ENCODE measurements around the gene ABCC6. TPM values are rescaled to one million over a fixed set of nuclear protein-coding genes. Genes with fewer than 3 reads are reported as not detected.

The ABCC6 gene
- total and polyA plus RNA-seq, 2 of the 4 experiments (the other 2 are of a cell fraction), result 0.36 to 1.3 TPM

DNA sequence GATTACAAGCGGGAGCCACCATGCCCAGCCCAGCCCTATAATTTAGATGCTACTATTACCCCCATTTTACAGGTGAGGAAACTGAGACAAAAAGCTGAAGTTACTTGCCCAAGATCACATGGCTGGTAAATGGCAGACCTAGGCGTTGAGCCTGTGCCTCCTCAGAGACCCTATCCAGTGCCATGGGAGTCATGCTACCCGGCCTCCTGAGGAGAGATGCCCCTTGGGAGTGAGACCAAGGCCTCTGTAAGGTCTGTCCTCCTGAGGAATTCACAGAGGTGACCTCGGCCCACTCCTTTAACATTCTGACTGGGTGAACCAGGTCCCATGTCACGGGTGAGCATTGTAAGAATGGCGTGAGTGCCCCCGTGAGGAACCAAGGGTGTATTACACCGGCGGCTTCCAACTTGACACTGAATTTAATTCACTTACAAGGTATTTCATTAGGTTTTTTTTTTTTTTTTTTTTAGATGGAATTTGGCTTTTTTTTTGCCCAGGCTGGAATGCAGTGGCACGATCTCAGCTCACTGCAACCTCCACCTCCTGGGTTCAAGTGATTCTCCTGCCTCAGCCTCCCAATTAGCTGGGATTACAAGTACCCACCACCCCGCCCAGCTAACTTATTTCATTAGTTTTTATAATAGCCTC lies 95.7 kb downstream of the ABCC6 start:
- no TSS peak for BruUV-seq (replicated peaks)
- Histone ChIP-seq H2AK5ac (ENCODE audit: low read depth, low read length) (peak overlapping the region; percentile 36; the same call in 1 of the 2 replicates), H3K9me1 (ENCODE audit: insufficient read depth, low read length) (no peaks in the 10 kb centered on the region), H4K8ac (ENCODE audit: low read depth in 2 of 2, low read length in 2 of 2) (peak overlapping the region in 1 of 2 experiments; percentile 56; a peak in 1 of 4 replicates), H3K36me3 (ENCODE audit: control insufficient read depth, insufficient read depth, low read length) (peaks cover 79% of the 10 kb centered on the region), H3K18ac (ENCODE audit: low read depth, low read length) (no peak overlapping the region), H3K9me3 (ENCODE audit: control insufficient read depth, insufficient read depth, low read length) (peaks cover 13% of the 10 kb centered on the region), H3K4me3 (ENCODE audit: insufficient read depth, low read depth, low read length) (no peak overlapping the region), H3K23ac (ENCODE audit: low read depth, low read length) (no peak overlapping the region), H4K20me1 (ENCODE audit: insufficient read depth, low read length) (peaks cover 10% of the 10 kb centered on the region; the same call in 1 of the 2 replicates), H2BK20ac (ENCODE audit: low read depth, low read length) (no peak overlapping the region), H4K91ac (ENCODE audit: insufficient read depth, low read depth, low read length) (peak overlapping the region; percentile 54; the same call in 1 of the 2 replicates), H3K4me2 (ENCODE audit: low read depth, low read length) (no peak overlapping the region), H3K4me1 (ENCODE audit: control insufficient read depth, insufficient read depth, low read length) (no peaks in the 10 kb centered on the region), H2AFZ (replicated peaks; ENCODE audit: low read length, poor library complexity) (peak overlapping the region; percentile 56), H3K56ac (ENCODE audit: extremely low read depth, insufficient read depth, low read length) (no peak overlapping the region), H3K27ac (ENCODE audit: insufficient read depth, low read length) (no peak overlapping the region), H2BK15ac (ENCODE audit: low read depth, low read length) (no peak overlapping the region), H2BK120ac (ENCODE audit: low read depth, low read length) (no peak overlapping the region; the same call in 1 of the 2 replicates), H3K14ac (replicated peaks; ENCODE audit: low read depth, low read length) (0 out of 2 replicates have a peak overlapping the region, but pooled peaks have one; percentile 42), H3K79me1 (ENCODE audit: low read depth in 1 of 2, low read length in 2 of 2) (peaks cover 20 to 32% of the 10 kb centered on the region in 2 experiments), H2BK5ac (ENCODE audit: low read depth, low read length, poor library complexity, severe bottlenecking) (no peak overlapping the region), H3K4ac (ENCODE audit: low read depth, low read length) (peak overlapping the region; percentile 43; the same call in 1 of the 2 replicates), H2AK9ac (replicated peaks; ENCODE audit: low read depth, low read length, poor library complexity) (peak overlapping the region; percentile 87), H3K27me3 (ENCODE audit: control insufficient read depth, insufficient read depth, low read length) (no peaks in the 10 kb centered on the region), H3K9ac (ENCODE audit: low read depth, low read length) (no peak overlapping the region), H4K5ac (ENCODE audit: low read depth, low read length) (no peak overlapping the region)
- in situ Hi-C loops (cut with MboI; ENCODE audit: low sequenced_read_pairs), result no loop called here
- DNase-seq (peak; percentile 66), ATAC-seq (ENCODE audit: low read depth) (peak; percentile 90)
- 75% methylated on average over 2 of the region's 11 CpGs; no CpG with 5 or more reads in 1 of the 2 experiments for WGBS, 2 experiments (ENCODE audit: extremely low coverage in 2 of 2, insufficient read length in 1 of 2)
- ChIA-PET CTCF (interaction anchor here (0.6 to 1.2 kb wide), 3 partner anchors 8 to 354 kb away, joined by 3 to 5 read pairs (median 3); no protein-coding TSS in a partner anchor), POLR2A (ENCODE audit: unreplicated experiment) (interaction anchor here (0.6 kb wide), 1 partner anchor 484 kb away, joined by 6 read pairs; the partner anchor contains the start of gene MARF1)
- dilution Hi-C loops (cut with HindIII; ENCODE audit: low sequenced_read_pairs, unreplicated experiment), result no loop called here
- intact Hi-C loops (cut with micrococcal nuclease), result loop anchor here (5.0 kb wide), 2 partner anchors 260 to 360 kb away; no protein-coding TSS in a partner anchor
- TF ChIP-seq, protein P1, sequence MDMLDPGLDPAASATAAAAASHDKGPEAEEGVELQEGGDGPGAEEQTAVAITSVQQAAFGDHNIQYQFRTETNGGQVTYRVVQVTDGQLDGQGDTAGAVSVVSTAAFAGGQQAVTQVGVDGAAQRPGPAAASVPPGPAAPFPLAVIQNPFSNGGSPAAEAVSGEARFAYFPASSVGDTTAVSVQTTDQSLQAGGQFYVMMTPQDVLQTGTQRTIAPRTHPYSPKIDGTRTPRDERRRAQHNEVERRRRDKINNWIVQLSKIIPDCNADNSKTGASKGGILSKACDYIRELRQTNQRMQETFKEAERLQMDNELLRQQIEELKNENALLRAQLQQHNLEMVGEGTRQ (IDR thresholded peaks at IDR 0.05; ENCODE audit: low read depth, low read length), result peak; percentile 23; the same call in 1 of the 2 replicates
- TF ChIP-seq SMC3 (IDR thresholded peaks at IDR 0.05; ENCODE audit: low read depth, low read length) (peak; percentile 55), RAD21 (IDR thresholded peaks at IDR 0.05; ENCODE audit: low read length) (peak; percentile 83), CEBPB (IDR thresholded peaks at IDR 0.05; ENCODE audit: low read depth, low read length) (no peak)
- TF ChIP-seq, protein P2, sequence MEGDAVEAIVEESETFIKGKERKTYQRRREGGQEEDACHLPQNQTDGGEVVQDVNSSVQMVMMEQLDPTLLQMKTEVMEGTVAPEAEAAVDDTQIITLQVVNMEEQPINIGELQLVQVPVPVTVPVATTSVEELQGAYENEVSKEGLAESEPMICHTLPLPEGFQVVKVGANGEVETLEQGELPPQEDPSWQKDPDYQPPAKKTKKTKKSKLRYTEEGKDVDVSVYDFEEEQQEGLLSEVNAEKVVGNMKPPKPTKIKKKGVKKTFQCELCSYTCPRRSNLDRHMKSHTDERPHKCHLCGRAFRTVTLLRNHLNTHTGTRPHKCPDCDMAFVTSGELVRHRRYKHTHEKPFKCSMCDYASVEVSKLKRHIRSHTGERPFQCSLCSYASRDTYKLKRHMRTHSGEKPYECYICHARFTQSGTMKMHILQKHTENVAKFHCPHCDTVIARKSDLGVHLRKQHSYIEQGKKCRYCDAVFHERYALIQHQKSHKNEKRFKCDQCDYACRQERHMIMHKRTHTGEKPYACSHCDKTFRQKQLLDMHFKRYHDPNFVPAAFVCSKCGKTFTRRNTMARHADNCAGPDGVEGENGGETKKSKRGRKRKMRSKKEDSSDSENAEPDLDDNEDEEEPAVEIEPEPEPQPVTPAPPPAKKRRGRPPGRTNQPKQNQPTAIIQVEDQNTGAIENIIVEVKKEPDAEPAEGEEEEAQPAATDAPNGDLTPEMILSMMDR (conservative IDR thresholded peaks at IDR 0.05; ENCODE audit: low read depth, low read length), result peak; percentile 77

All from IMR-90 (cell line).